ENCODE results near the gene MAPKAP1.

Gene MAPKAP1

DNA sequence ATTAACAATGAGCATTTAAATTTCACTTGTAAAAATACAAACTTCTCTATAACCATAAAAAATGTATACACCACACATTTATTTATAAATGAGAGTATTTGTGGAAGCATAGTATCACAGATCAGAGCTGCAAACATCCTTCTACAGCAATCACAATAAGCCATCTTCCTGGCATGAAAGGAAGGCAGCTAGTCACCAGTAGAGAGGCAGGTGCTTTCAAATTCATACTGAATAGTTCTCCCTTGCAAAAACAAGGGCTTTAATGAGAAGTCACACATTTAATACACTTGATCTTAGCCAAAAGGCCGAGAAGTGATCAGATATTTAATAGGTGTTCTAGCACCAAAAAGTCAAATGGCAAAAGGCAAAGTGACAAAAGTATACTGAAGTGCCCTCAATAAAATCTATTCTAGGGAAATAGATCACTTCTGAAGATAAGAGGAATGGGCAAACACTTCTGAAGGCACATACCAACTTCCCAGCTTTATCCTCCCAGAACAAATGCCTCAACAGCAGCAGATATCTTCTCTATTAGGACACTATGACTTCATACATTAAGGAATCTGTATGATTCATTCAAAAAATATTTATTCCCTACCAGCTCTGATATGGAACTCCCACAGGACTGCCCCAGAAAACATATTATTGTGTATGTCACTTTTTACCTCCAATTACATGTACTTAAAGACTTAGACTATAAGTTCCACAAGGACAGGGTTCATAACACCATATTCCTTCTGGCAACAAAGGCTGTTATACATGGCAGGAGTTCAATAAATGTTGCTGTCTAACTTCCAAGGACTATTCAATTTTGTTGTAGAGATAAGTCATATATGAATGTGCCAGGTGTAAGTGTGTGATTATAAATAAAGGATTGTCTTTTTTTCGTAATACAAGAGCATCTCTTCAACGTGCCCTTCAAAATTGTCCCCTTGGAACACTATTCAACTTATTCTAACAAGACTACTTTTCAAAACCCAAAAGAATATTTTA, 31.7 kb downstream of the MAPKAP1 start:
- peak; percentile 12 for DNase-seq

DNA sequence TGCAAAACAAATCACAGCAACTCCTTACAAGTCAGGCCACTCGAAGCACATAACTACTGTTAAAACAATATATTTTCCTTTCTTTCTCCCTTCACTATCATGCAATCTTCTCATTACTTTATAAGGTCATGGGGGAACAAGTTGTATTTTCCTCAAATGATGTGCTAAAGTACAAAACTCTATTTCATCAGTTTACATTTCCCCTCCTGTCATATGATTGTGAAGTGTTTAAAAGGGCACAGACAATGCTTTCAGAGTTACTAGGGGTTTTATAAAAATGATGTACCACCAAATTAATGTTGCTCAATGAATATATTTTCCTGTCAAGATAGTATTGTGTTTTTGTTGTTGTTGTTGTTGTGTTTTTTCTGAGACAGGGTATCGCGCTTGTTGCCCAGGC, 34.1 kb downstream of the MAPKAP1 start:
- DNase-seq: no peak

DNA sequence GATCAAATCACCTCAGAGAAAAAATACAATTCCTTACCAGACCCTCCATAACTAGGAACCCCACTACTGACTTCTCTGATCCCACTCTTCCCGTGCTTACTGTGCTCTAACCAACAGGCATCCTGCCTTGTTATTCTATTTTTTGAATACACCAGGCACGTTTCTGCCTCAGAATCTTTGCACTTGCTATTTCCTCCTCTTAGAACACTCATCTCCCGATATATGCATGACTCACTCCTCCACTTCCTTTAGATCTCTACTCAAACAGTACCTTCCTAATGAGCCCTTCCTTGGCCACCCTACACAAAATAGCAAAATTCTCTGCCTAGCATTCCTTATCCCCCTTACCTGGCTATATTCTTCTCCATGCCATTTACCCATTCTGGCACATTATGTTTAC, 43.9 kb downstream of the MAPKAP1 start:
- no peak for DNase-seq

- no peak for DNase-seq
These were observed 46.5 kb downstream of the MAPKAP1 start for GRCh38 chr9:125660557-125660956.

DNA sequence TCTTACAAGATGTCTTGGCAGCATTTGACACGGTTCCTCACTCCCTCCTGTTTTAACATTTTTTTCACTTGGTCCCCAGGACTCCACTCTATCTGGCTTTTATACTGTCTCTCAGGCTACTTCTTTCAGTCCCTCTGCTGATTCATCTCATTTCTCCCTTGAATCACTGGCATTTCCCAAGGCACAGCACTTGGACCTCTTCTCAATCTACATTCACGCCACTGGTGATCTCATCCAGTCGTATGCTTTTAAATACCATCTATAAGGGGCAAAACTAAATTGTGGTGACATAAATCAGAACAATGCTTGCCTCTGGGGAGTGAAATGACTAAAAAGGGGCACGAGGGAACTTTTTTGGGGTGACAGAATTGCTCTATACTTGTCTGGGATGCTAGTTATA, 47.1 kb downstream of the MAPKAP1 start:
- no peak for DNase-seq

GRCh38 chr9:125659201-125659840, 47.7 kb downstream of the MAPKAP1 start:
- no peak for DNase-seq

- no peak for DNase-seq
These were observed 50.4 kb downstream of the MAPKAP1 start for GRCh38 chr9:125656560-125656959.

GRCh38 chr9:125655691-125656410, 51.2 kb downstream of the MAPKAP1 start:
- no peak for DNase-seq

GRCh38 chr9:125655066-125655633, 51.9 kb downstream of the MAPKAP1 start:
- DNase-seq: no peak

- no peak for DNase-seq
These were observed 52.9 kb downstream of the MAPKAP1 start for GRCh38 chr9:125654121-125654520.

DNA sequence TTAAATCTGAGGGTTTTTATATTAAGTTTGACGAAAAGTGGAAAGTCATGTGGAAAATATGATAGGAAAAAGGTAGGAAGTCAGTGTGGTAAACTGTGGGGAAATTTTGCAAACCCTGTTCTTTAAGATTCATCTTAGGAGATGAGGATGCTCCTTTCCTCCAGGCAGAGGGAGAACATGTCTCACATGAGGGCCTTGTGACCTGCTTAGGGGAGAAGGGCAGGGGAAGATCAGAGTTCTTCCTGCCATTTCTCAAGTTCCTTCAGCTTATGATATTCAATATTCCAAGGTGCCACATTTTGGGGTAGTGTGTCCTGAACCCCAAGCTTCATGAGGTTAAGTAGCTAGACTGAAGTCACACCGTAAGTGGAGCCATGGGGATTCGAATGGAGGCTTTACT, 53.7 kb downstream of the MAPKAP1 start:
- DNase-seq: no peak

DNA sequence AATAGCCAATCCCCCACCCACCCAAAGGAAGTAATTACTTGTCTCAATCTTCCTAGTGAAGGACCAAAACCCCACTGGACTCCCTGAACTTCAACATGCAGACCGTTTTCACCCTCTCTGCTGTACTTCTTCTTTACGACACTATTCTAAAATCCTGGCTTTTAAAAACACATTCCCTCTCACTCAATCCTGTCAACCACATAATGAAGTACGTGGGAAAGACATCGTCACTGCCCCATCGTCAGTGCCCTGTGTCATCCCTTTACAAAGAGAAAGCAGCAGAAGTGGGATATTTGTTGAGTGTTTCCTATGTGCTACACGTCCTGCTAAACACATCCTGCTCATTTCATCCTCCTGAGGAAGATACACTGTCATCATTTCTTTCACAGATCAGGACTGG, 54.2 kb downstream of the MAPKAP1 start:
- no peak for DNase-seq

GRCh38 chr9:125652233-125652594, 54.8 kb downstream of the MAPKAP1 start:
- DNase-seq: no peak

DNA sequence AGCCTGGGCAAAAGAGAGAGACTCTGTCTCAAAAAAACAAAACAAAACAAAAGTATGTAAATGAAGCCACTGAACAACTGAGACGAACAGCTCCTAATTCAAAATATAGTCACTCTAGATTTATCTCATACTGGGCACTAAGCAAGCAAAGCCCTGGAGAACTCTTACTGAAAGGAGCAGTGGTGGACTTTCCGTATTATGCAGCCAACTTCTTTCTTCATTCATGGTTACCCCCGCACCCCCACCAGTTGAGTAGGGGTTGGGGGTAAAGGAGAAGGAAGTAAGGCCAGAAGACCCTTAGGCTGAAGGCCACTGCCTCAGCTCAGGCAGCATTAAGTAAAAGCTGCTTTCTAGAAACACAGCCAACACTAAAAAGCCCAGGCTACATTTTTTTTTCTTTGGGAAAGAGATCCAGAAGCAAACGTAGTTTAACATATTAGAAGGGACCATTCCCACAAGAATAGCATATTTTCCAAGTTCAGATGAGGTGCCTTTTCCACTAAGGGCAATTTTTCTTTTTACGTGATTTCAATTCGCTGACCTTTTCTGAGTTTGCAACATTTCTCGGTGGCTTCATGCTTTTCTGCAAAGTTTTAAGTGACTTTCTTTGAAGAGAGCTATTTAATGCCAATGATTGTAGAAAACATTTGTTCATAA, 55.3 kb downstream of the MAPKAP1 start:
- no peak for DNase-seq

- no peak for DNase-seq
These were observed 56.7 kb downstream of the MAPKAP1 start for GRCh38 chr9:125650271-125650737.

DNA sequence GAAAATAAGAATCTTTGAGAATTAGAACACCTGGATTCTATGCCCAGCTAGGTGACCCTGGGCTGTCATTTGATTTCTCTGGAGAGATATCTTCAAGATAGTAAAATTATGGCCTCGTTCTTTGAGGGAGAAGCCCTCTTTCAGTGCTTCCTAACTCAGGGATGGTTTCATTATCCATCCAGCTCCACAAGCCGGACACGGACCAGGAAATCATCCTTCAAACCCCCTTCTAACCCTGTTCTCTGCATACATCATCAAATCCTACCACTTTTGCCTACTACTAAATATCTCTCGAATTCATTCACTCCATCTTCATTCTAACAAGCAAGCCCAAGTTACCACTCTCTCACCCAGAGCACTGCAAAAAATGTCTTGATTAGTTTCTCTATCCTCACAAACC, 57.2 kb downstream of the MAPKAP1 start:
- DNase-seq: no peak

DNA sequence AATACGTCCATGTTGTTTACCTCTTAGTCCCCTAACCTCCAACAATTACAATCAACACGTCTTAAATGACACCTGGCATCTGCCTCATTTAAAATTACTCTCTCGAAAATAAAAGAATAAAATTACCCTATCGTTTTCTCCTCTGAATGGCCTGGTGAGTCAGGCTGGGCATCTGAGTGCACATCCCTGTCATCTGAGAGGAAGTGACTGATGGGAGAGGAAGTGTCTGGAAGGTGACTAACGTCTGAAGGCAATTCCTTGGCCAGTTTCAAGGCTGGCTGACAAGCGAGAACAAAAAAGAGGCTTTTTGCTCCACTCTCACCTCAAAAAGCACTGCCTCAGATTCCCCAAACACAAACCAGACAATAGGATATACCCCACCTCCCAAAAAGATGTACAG, 57.7 kb downstream of the MAPKAP1 start:
- DNase-seq: no peak

DNA sequence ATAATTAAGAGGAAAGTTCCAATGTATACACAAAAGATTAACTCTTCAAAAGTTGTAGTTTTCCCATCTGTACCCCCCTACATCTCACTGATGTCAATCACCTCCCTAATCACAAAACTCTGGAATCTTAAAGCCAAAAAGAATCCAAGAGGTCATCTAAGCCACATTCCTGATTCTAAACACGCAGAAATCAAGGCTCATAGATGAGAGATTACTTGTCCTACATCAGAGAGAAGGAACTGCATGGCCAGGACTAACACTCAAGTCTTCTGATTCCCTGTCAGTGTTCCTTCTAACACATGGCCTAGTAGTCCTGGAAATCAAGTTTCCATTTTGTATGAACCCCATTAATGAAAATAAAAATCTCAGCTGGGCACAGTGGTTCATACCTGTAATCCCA, 58.7 kb downstream of the MAPKAP1 start:
- no peak for DNase-seq

- DNase-seq: no peak
These were observed 60.3 kb downstream of the MAPKAP1 start for GRCh38 chr9:125646621-125647100.

- no peak for DNase-seq
These were observed 60.8 kb downstream of the MAPKAP1 start for GRCh38 chr9:125646217-125646616.

- DNase-seq: no peak
These were observed 62.0 kb downstream of the MAPKAP1 start for GRCh38 chr9:125644819-125645507.

GRCh38 chr9:125642311-125642710, 64.7 kb downstream of the MAPKAP1 start:
- no peak for DNase-seq

Data from NCI-H2029 treated with DMSO at 0.1 percent for 48 hours (cell line).